Parathyroid adenoma (tissue), 2 donors: ENCODE results near the gene FGGY.

Experiments used
- H2AFZ ChIP-seq: fragments of 300-600 bp; sonication (generic); one replicate; pipeline ENCODE4 v1.7.0; 2017; ENCODE audit warnings: antibody characterized with exemption, mild to moderate bottlenecking
- H3K27ac ChIP-seq: fragments of 300-600 bp; sonication (generic); one replicate; pipeline ENCODE4 v1.7.0; 2017
- H3K27me3 ChIP-seq: fragments of 300-600 bp; sonication (generic); one replicate; pipeline ENCODE4 v1.7.0; 2017; ENCODE audit warnings: low read length; ENCODE audit not compliant: control insufficient read depth, insufficient read depth
- H3K36me3 ChIP-seq: fragments of 300-600 bp; sonication (generic); one replicate; pipeline ENCODE4 v1.7.0; 2017; ENCODE audit warnings: low read length; ENCODE audit not compliant: control insufficient read depth, insufficient read depth
- H3K4me1 ChIP-seq: fragments of 300-600 bp; sonication (generic); one replicate; pipeline ENCODE4 v1.7.0; 2017; ENCODE audit warnings: control low read depth
- H3K4me2 ChIP-seq: fragments of 300-600 bp; sonication (generic); one replicate; pipeline ENCODE4 v1.7.0; 2017; ENCODE audit warnings: low read length
- H3K4me3 ChIP-seq: fragments of 300-600 bp; sonication (generic); one replicate; pipeline ENCODE4 v1.7.0; 2017; ENCODE audit warnings: low read depth, low read length
- H3K79me2 ChIP-seq: fragments of 300-600 bp; sonication (generic); one replicate; pipeline ENCODE4 v1.7.0; 2017; ENCODE audit warnings: control low read depth
- H3K9ac ChIP-seq: fragments of 300-600 bp; sonication (generic); one replicate; pipeline ENCODE4 v1.7.0; 2017; ENCODE audit warnings: mild to moderate bottlenecking
- H3K9me3 ChIP-seq: fragments of 300-600 bp; sonication (generic); one replicate; pipeline ENCODE4 v1.7.0; 2017; ENCODE audit warnings: low read length; ENCODE audit not compliant: control insufficient read depth
- TF ChIP-seq, protein P1 (sequence below): fragments of 300-600 bp; sonication (generic); IDR thresholded peaks from one replicate; pipeline ENCODE4 v1.7.0; 2017; ENCODE audit warnings: antibody characterized with exemption, mild to moderate bottlenecking
- donor health status: primary hyperparathyroidism.

Gene FGGY

DNA sequence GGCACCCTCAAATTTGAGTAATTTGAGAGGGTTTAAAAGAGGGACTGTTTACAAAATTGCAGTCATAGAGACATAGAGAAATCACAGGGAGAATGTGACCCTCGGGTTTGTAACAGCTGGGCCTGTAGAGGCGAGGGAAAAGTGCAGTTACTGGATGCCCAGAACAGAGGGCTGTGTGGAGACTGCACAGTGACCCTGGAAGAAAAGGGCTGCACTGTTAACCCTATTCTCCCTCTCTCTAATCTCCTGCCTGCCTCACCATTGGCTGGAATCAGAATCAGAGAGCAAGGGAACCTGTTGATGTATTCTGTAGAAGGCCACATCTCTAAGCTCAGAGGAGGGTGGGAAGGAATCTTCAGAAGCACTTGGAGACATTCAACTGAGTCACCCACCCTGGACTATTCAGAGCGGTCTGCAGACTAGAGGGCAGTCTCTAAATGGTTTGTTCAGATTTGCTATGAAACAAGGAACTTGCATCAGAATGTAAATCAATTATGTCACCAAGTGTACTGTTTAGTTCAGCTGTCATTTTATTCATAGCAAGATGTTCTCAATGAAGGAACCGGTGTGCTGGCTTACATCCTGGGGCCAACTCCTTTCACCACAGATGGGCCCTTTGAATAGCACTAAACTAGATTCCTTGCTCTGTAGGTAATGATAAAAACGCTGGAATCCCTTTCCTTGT is 385.6 kb downstream of the FGGY start:
- Histone ChIP-seq H3K79me2 (no peaks in the 10 kb centered on the region), H3K4me2 (no peak overlapping the region), H2AFZ (no peak overlapping the region), H3K36me3 (no peaks in the 10 kb centered on the region), H3K4me1 (no peaks in the 10 kb centered on the region), H3K9me3 (no peaks in the 10 kb centered on the region), H3K4me3 (no peak overlapping the region), H3K27ac (no peak overlapping the region), H3K27me3 (no peaks in the 10 kb centered on the region), H3K9ac (no peak overlapping the region)
- TF ChIP-seq, protein P1, sequence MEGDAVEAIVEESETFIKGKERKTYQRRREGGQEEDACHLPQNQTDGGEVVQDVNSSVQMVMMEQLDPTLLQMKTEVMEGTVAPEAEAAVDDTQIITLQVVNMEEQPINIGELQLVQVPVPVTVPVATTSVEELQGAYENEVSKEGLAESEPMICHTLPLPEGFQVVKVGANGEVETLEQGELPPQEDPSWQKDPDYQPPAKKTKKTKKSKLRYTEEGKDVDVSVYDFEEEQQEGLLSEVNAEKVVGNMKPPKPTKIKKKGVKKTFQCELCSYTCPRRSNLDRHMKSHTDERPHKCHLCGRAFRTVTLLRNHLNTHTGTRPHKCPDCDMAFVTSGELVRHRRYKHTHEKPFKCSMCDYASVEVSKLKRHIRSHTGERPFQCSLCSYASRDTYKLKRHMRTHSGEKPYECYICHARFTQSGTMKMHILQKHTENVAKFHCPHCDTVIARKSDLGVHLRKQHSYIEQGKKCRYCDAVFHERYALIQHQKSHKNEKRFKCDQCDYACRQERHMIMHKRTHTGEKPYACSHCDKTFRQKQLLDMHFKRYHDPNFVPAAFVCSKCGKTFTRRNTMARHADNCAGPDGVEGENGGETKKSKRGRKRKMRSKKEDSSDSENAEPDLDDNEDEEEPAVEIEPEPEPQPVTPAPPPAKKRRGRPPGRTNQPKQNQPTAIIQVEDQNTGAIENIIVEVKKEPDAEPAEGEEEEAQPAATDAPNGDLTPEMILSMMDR = no peak

DNA sequence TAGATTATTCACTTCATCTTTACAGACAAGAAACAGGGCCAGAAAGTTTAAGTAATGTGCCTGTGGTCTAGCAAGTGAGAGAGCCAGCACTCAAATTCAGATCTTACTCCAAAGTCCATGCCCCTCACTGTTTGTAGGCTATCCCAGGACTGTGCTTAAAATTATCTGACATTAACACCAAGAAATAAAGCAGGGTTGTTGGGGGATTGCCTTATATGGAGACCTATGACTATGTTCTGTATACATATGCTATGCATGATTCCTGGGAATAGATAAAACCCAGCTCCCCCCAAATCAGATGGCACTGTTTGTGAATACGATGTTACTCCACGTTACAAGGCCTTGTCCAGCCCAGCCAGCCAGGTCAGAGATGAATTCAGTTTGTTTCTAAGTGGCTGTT is 386.3 kb downstream of the FGGY start:
- Histone ChIP-seq H3K4me3 (no peak overlapping the region), H3K36me3 (no peaks in the 10 kb centered on the region), H3K4me1 (no peaks in the 10 kb centered on the region), H3K4me2 (no peak overlapping the region), H3K27me3 (no peaks in the 10 kb centered on the region), H2AFZ (no peak overlapping the region), H3K9me3 (no peaks in the 10 kb centered on the region), H3K79me2 (no peaks in the 10 kb centered on the region), H3K9ac (no peak overlapping the region), H3K27ac (no peak overlapping the region)
- TF ChIP-seq, protein P1 = no peak

DNA sequence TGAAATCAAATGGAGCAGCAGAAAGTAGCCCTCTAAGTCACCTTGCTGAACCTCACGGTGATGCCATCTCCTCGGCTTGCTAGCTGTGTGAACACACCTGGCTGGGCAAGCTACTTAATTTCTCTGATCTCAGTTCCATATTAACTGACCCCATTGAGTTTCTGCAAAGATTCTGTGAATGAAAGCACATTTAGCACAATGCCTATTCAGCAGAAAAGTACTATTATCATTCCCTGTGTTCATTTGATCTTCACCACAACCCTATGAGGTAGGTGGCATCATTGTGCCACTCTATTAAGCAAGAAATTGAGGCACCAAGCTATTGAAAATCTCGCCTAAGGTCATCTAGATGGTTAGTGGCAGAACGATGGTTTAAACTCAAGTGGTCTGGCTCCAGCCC is 387.8 kb downstream of the FGGY start:
- H3K4me2 ChIP-seq = no peak overlapping the region
- H2AFZ ChIP-seq = no peak overlapping the region
- no peaks in the 10 kb centered on the region for H3K4me1 ChIP-seq
- no peak overlapping the region for H3K9ac ChIP-seq
- H3K27ac ChIP-seq = no peak overlapping the region
- no peaks in the 10 kb centered on the region for H3K9me3 ChIP-seq
- H3K79me2 ChIP-seq = no peaks in the 10 kb centered on the region
- H3K27me3 ChIP-seq = no peaks in the 10 kb centered on the region
- TF ChIP-seq, protein P1 = no peak
- no peaks in the 10 kb centered on the region for H3K36me3 ChIP-seq
- no peak overlapping the region for H3K4me3 ChIP-seq

DNA sequence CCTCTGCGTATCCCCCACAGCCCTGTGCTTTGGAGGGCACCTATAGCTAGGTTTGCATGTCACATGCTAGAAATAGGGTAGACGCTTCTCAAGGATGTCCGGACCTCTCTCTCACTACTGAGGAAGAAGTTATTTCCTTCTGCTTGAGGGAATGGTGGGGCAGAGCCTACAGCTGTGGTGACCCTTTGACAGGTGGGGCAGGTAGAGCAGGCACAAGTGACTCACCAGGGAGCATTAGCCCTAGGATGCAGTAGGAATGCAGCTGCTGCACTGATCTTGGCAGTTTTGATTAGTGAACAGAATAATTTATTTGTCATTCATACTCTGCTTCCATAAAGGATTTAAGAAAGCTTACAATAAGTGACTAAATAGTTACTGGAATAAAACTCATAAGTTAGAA is 388.2 kb downstream of the FGGY start:
- Histone ChIP-seq H3K36me3 (no peaks in the 10 kb centered on the region), H3K9me3 (no peaks in the 10 kb centered on the region), H3K27ac (no peak overlapping the region), H3K4me3 (no peak overlapping the region), H3K9ac (no peak overlapping the region), H3K79me2 (no peaks in the 10 kb centered on the region), H2AFZ (no peak overlapping the region), H3K4me2 (no peak overlapping the region), H3K27me3 (no peaks in the 10 kb centered on the region), H3K4me1 (no peaks in the 10 kb centered on the region)
- TF ChIP-seq, protein P1 = no peak

DNA sequence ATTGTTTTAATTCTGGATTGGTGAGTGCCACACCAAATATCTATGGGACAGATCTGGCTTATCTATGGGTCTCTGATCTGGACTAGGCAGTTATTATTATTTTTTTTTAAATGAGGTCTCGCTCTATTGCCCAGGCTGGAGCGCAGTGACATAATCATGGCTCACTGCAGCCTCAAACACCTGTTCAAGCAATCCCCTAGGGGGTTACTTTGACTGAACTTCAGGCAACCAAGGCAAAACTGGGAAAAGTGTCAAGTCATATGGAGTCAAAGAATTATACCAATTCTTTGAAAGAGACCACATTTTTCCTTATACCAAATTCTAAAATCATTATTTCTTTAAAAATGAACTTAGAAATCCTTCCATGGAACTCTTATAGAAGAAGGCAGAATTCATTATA is 388.8 kb downstream of the FGGY start:
- Histone ChIP-seq H2AFZ (no peak overlapping the region), H3K36me3 (no peaks in the 10 kb centered on the region), H3K4me1 (no peaks in the 10 kb centered on the region), H3K4me2 (no peak overlapping the region), H3K27me3 (no peaks in the 10 kb centered on the region), H3K9ac (no peak overlapping the region), H3K27ac (no peak overlapping the region), H3K9me3 (no peaks in the 10 kb centered on the region), H3K79me2 (no peaks in the 10 kb centered on the region), H3K4me3 (no peak overlapping the region)
- TF ChIP-seq, protein P1 = no peak
